HL-60 (cell line): Measurements from ENCODE around the gene RAD9A.

Experiments used
- CTCF ChIP-seq: IDR thresholded peaks from one replicate; pipeline ENCODE4 v1.5.1; 2011; ENCODE audit warnings: low read length, control low read depth, inconsistent platforms; ENCODE audit not compliant: insufficient read depth
- GABPA ChIP-seq: IDR thresholded peaks from 2 replicates; pipeline ENCODE4 v1.6.1; 2012; ENCODE audit warnings: low read depth
- POLR2AphosphoS5 ChIP-seq: IDR thresholded peaks from 2 replicates; pipeline ENCODE4 v1.6.1; 2012; ENCODE audit warnings: low read depth

- TF ChIP-seq CTCF (no peak), GABPA (no peak), POLR2AphosphoS5 (no peak)
Observed at GRCh38 chr11:67387069-67387468, 4.7 kb upstream of the RAD9A start.
